GM19025 (cell line): ENCODE data around the gene SYT2.

ENCODE experiments used
- ATAC-seq: cut with Tn5 transposase; IDR thresholded peaks from one replicate; pipeline ENCODE4 v1.9.1; 2021; ENCODE audit warnings: mild to moderate bottlenecking, low read depth, moderate library complexity; ENCODE audit not compliant: unreplicated experiment

The SYT2 gene

DNA sequence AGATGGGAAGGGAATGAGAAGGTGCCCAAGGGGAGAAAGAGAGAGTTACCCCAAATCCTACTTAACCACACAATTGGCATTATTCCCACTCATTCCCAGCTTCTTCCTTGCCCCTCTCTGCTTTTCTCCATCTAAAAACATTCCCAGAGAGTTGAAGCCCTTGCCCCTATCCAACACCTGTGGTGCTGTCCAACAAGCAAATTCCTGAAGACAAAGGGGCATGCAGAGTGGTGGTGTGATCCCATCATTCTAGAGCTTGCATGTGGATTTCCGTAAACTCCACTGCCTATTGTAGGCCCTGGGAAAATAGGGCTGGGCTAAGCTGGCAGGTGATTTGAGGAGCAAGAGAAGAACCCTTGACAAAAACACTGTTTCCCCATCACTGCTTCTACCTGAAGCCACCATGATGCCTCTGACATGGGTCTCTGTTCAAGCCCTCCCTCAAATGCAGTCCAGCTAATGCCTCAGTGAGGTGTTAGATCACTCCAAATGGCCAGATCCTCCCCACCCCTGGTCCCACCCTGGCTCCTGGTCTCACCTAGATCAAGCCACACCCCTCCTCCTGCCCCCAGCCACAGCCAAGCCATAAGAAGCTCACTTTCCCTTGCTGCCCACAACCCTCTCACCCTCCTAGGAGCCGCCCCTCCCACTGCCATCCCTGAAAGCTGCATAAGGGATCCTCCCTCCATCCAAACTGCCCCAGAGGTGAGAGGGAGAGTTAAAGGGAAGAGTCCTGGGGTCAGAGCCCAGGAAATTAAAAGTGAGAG lies 29.5 kb downstream of the SYT2 start:
- no peak for ATAC-seq

DNA sequence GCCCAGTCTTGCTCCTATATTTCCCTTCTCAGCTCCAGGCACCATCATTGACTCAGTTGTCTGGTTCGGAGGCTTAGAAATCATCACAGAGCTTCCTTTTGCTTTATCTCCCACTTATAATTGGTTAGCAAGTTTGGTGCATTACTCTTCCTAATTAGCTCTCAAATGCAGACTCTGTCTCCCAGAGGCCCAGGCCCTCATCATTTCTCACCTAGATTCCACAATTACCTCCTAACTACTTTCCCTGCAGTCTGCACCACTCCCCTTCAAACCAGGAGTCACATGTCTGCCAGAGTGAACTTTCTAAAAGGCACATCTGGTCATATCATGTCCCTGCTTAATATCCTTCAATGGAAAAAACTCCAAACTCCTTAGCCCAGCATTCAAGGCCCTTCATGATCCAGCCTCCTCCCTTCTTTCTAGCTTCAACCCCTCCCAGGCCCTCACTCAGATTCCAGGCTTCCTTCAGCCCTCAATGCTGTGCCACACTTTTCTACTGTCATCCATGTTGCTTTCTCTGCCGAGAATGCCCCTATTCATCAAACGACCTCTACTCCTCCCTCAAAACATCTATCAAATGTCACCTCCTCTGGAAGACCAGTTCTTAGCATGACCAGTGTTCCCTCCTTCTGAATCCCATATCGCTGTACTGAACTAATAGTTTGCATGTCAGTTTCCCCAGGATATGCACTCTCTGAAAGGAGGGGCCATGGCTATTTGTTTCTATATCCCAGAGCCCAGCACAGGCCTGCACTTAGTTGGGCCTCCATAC lies 30.7 kb downstream of the SYT2 start:
- ATAC-seq: no peak

DNA sequence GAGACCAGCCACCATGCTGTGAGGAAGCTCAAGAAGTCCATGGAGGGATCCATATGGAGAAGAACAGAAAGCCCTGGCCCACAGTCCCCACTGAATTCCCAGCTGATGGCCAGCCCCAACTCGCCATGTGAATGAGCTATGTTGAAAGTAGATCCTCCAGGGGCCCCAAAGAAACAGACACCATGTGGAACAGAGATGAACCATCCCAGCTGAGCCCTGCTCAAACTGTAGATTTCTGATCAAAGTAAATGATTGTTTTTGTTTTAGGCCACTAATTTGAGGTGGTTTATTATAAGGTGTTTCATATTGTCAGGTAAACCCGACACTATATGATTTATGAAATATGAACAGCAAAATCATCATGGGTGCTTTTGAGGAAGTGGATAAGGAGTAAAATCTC lies 32.8 kb downstream of the SYT2 start:
- ATAC-seq: no peak

GRCh38 chr1:202673531-202673930 lies 36.7 kb downstream of the SYT2 start:
- ATAC-seq: no peak

- no peak for ATAC-seq
These were observed 38.9 kb downstream of the SYT2 start for GRCh38 chr1:202671399-202671798.

DNA sequence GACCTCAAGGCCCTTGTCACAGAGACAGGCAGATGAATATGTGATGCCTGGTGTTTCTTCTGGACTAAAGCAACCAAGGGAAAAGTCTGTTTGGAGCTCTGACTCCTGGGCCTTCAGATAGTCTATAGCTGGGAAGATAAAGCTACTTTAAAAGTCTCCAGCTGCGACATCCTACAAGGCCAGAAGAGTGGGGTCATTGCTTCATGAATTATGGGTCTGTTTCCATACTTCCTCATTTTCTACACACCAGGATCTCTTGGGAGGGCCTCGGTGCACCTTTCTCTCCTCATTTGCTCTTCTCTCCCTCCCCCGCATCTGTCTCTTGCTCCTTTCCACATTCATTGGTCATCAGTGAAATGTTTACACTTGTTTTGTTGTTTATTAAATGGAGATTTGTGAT lies 44.8 kb downstream of the SYT2 start:
- no peak for ATAC-seq

DNA sequence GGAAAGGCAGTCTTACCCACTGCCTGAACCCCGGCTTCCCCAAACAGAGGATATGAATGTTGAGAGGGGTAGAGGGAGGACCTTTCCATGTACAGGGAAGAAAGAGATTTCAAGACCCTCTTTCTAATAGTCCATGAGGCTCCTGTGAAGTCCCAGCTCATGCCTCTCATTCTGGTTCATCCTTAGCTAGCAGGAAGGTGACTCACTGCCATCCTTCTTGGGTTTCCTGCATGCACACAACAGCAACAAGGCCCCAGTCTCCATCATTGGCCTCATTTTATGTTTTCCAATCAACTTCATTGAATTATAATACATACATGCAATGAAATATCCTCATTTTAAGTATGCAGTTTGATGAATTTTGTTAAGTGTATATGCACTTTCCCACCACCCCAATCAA lies 46.2 kb downstream of the SYT2 start:
- no peak for ATAC-seq

DNA sequence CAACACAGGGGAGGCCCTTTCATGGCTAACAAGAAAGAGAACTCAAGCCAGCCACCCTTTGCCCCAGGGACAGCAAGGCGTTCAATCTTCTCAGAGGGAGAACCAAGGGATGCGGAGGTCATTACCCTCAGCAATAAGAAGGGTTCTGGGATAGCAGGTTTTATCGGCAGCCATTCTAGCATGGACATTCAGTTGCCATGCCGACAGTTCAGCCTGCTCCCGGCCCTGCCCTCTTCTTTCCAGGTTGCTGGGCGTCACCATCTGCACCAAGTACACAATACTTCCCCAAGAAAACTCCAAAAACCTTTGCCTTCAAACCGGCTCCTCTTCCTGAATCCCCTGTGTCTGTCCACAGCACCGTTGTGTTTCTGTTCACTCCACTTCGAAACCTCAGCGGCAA lies 47.1 kb downstream of the SYT2 start:
- no peak for ATAC-seq

DNA sequence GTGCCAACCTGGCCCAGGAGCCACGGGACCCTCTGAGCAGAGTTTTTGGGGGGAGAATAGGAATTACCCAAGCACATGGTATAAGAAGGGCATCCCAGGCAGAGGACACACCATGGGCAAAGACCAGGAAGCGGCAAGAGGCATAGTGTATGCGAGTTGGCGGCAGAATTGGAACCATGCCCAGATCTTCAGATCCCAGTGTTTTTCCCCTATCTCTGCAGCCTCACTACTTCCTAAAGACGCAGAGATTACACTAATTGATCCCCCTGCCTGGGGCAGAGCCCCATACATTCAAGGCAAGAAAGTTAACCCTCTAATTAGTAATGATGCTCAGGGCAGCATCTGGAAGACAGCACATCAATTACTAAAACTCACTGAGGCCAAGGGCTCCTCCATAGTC lies 48.2 kb downstream of the SYT2 start:
- ATAC-seq: no peak

DNA sequence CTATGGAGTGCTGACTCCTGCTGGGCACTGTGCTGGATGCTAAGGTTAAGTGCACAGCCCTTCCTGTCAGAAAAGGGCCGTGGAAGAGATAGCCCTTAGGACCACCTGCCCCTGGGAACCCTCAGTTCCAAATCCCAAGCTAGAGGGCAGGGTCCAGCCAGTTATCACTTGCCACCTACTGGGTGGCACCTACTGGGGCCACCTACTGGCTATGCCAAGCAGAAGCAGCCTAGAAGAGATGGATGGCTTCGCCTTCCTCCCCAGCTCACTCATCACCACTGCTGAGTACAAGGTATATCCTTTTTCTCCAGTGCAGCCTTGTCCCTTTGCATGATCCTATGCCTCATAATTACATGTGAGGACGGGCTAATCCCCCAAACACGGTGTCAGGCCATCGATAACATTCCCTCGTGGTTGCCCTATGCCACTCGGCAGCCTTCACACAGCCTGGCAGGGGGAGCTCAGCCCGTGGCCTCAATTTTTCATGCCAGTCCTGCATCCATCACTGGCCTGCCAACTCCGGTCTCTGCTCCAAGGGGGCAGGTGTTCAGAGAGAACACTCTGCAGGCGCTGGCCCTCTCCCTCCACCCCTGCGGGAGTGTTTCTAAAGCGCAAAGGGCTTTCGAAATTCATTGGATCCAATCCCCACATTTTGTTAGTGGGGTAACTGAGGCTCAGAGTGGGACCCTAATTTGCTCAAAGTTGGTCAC lies 49.0 kb downstream of the SYT2 start:
- ATAC-seq: no peak

DNA sequence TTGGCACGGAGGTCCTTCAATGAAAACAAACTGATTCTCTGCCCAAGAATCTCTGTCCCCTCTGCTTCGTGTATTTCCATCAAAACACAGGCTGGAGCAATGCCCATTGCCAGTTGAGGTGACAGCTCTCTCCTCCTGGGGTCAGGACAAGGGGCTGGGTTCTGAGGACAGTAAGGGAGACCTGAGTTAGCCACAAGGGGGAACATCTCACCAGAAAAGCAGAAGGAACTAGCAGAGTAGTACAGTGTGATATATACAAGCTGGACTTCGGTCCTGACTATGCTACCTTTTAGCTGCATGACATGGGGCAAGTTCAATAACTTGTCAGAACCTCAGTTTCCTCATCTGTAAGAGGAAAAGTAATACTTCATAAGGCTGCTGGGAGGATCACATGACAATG lies 50.3 kb downstream of the SYT2 start:
- ATAC-seq: no peak

- no peak for ATAC-seq
These were observed 50.7 kb downstream of the SYT2 start for GRCh38 chr1:202659541-202659940.

GRCh38 chr1:202658769-202659168 lies 51.5 kb downstream of the SYT2 start:
- no peak for ATAC-seq

DNA sequence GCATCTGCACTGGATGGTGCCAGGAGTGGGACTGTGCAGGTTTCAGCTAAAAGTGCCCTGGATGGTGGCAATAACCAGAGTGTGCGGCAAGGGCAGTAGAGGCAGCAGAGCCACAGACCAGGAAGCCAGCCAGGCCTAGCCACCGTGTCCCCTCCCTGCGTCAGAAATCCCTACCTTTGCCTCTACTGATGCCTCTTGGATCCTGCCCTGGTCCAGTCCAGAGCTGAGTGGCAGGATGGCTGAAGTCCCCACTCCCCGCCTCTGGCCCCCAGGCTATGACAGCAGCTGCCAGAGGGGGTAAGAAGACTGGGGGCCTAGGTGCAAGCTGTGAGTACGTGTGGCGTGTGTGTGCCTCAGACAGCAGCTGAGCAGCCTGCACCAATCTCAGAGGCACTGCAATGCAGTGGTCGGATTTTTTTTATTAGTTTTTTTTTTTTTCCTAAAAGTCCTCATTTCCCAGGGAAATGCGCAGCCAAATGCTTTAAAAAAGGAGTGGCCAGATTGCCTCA lies 51.9 kb downstream of the SYT2 start:
- no peak for ATAC-seq

GRCh38 chr1:202656951-202657646 lies 53.2 kb downstream of the SYT2 start:
- no peak for ATAC-seq

DNA sequence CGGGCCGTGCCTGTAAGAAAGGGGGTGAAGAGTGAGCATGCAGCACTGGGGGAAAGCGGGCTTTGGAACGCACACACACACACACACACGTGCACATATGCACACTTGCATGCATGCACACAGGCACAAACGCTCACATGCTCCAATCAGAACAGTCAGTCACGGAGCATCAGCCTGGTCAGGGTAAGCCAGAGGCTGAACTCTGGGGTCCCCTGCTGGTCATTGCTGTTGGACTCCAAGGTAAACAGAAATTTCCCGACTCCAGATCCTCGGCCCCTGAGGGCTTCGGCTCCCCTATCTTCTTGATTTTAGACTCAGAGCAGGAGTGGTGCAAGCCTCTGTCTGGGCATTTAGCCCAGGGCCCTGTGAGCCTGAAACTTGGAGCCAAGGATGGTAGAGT lies 54.2 kb downstream of the SYT2 start:
- no peak for ATAC-seq

DNA sequence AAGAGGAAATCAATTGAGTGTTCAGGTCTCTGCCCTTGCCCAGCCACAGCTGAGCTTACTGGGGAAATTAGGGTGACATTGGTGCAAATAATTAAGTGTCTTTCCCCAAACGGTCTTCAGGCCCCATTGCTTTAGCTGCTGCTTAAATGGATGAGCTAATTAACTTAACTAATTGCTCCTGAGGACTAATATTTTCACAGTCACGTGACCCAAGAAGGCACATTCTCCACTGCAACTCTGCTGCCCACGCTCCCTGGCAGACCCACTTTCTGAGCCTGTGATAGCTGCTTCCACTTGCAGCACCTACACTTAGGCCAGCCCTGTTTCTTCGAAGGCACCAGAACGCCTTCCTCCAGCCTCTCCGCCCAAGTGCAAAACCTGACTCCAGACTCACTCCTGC lies 56.2 kb downstream of the SYT2 start:
- no peak for ATAC-seq

GRCh38 chr1:202649553-202650392 lies 60.5 kb downstream of the SYT2 start:
- ATAC-seq: no peak

- no peak for ATAC-seq
These were observed 61.5 kb downstream of the SYT2 start for GRCh38 chr1:202648605-202649226.
